Activated T-helper 17 cell treated with anti-CD3 and anti-CD28 coated beads, Interleukin-2, amount 50 U/mL, for 72 hours (primary cell): ENCODE data around the gene OFD1. TPM values are rescaled to one million over a fixed set of nuclear protein-coding genes. Genes with fewer than 3 reads are reported as not detected.
"Not testable (repeated sequence)": the region's sequence is repeated elsewhere in the genome, so short reads cannot be mapped to it uniquely, and the experiment has no call there.

ENCODE experiments used
- ATAC-seq: fragments of 150-1000 bp; cut with Tn5 transposase; replicated peaks from 2 replicates; pipeline ENCODE4 v1.10.0; 2021; ENCODE audit warnings: mild to moderate bottlenecking, moderate library complexity
- H3K27ac Mint-ChIP-seq: one replicate; pipeline ENCODE4 v1.8.0; 2022; ENCODE audit warnings: mixed read lengths
- H3K27me3 Mint-ChIP-seq: one replicate; pipeline ENCODE4 v1.8.0; 2022; ENCODE audit warnings: mixed read lengths
- H3K36me3 Mint-ChIP-seq: one replicate; pipeline ENCODE4 v1.8.0; 2022; ENCODE audit warnings: low read depth, mild to moderate bottlenecking, mixed read lengths
- H3K4me1 Mint-ChIP-seq: one replicate; pipeline ENCODE4 v1.8.0; 2022; ENCODE audit warnings: mixed read lengths
- H3K4me3 Mint-ChIP-seq: one replicate; pipeline ENCODE4 v1.8.0; 2022; ENCODE audit warnings: mild to moderate bottlenecking, mixed read lengths
- H3K9me3 Mint-ChIP-seq: one replicate; pipeline ENCODE4 v1.8.0; 2022; ENCODE audit warnings: mixed read lengths
- total RNA-seq, 2 donors: library from RNA; stranded (reverse); gene quantifications; one replicate each; pipeline ENCODE4 v1.2.3, GENCODE V29; 2022

Gene OFD1
- total RNA-seq, 2 donors from 2014 or later, result 27.8 to 61.7 TPM

DNA sequence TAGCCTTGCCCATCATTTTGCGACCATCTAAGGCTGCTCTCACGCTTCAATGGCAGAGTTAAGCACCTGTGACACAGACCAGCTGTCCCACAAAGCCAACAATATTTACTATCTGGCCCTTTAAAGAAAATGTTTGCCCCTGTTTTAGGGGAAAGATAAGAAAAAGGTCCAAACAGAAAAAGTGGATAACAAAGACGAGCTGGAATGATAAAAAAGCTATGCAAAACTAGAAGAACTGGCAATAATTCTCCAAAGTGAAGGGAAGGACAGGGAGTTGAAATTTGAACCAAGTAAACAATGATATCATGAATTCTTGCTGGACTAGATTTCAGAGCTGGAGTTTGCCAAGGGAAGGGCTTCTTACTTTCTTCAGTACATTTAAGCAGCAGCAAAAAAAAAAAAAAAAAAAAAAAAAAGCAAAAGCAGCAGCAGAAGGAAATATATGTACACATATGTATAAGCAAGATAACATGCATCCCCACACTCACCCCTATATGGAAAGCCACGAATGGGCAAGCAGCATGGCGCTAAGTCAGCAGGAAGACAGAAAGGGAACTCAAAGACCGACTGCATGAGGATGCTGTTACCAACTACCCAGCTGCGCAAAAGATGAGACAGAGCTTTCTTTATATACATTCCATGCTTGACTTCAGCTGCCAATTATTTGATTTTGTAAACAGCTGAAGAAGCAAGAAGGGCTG lies 12.6 kb upstream of the OFD1 start:
- ATAC-seq, result no peak
- Mint-ChIP-seq H3K27ac (no peak overlapping the region), H3K27me3 (no peaks in the 10 kb centered on the region), H3K4me3 (no peak overlapping the region), H3K4me1 (peaks cover 28% of the 10 kb centered on the region), H3K36me3 (peaks cover 90% of the 10 kb centered on the region), H3K9me3 (no peaks in the 10 kb centered on the region)

GRCh38 chrX:13724878-13725277 lies 9.7 kb upstream of the OFD1 start:
- H3K27me3 Mint-ChIP-seq, ATAC-seq, H3K9me3 Mint-ChIP-seq: not testable (repeated sequence)
- Mint-ChIP-seq H3K4me3 (peak overlapping the region; percentile 75), H3K27ac (peak overlapping the region; percentile 83), H3K4me1 (peaks cover 36% of the 10 kb centered on the region), H3K36me3 (peaks cover 91% of the 10 kb centered on the region)

DNA sequence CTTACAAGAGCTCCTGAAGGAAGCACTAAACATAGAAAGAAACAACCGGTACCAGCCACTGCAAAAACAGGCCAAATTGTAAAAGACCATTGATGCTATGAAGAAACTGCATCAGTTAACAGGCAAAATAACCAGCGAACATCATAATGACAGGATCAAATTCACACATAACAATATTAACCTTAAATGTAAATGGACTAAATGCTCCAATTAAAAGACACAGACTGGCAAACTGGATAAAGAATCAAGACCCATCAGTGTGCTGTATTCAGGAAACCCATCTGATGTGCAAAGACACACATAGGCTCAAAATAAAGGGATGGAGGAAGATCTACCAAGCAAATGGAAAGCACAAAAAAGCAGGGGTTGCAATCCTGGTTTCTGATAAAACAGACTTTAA lies 8.0 kb upstream of the OFD1 start:
- not testable (repeated sequence) for H3K9me3 Mint-ChIP-seq, ATAC-seq, H3K27me3 Mint-ChIP-seq
- Mint-ChIP-seq H3K4me3 (peak overlapping the region; percentile 75), H3K27ac (peak overlapping the region; percentile 83), H3K36me3 (peaks cover 91% of the 10 kb centered on the region), H3K4me1 (peaks cover 42% of the 10 kb centered on the region)

- peak overlapping the region; percentile 30 for H3K4me3 Mint-ChIP-seq
These were observed 4.0 kb upstream of the OFD1 start for GRCh38 chrX:13730523-13730922.

GRCh38 chrX:13732246-13733067 lies 2.1 kb upstream of the OFD1 start:
- Mint-ChIP-seq H3K4me3 (peak overlapping the region; percentile 99), H3K27me3 (no peaks in the 10 kb centered on the region), H3K36me3 (peaks cover 91% of the 10 kb centered on the region), H3K4me1 (peaks cover 25% of the 10 kb centered on the region), H3K27ac (peak overlapping the region; percentile 58), H3K9me3 (no peaks in the 10 kb centered on the region)
- no peak for ATAC-seq

More at GRCh38 chrX:13730523-13730922, 4.0 kb upstream of the OFD1 start:
- H3K27me3 Mint-ChIP-seq, H3K9me3 Mint-ChIP-seq, ATAC-seq, H3K27ac Mint-ChIP-seq: not testable (repeated sequence)
- Mint-ChIP-seq H3K36me3 (peaks cover 96% of the 10 kb centered on the region), H3K4me1 (peaks cover 44% of the 10 kb centered on the region)

GRCh38 chrX:13733506-13733905 lies 1.0 kb upstream of the OFD1 start:
- Mint-ChIP-seq H3K4me3 (peak overlapping the region; percentile 99), H3K9me3 (no peaks in the 10 kb centered on the region), H3K4me1 (peaks cover 22% of the 10 kb centered on the region), H3K36me3 (peaks cover 89% of the 10 kb centered on the region), H3K27me3 (no peaks in the 10 kb centered on the region), H3K27ac (peak overlapping the region; percentile 96)
- ATAC-seq, result no peak

GRCh38 chrX:13741695-13742094 lies 7.1 kb downstream of the OFD1 start:
- Mint-ChIP-seq H3K4me3 (peak overlapping the region; percentile 60), H3K27me3 (no peaks in the 10 kb centered on the region), H3K4me1 (peaks cover 11% of the 10 kb centered on the region), H3K27ac (peak overlapping the region; percentile 63), H3K36me3 (peaks cover 81% of the 10 kb centered on the region), H3K9me3 (no peaks in the 10 kb centered on the region)
- ATAC-seq, result no peak

DNA sequence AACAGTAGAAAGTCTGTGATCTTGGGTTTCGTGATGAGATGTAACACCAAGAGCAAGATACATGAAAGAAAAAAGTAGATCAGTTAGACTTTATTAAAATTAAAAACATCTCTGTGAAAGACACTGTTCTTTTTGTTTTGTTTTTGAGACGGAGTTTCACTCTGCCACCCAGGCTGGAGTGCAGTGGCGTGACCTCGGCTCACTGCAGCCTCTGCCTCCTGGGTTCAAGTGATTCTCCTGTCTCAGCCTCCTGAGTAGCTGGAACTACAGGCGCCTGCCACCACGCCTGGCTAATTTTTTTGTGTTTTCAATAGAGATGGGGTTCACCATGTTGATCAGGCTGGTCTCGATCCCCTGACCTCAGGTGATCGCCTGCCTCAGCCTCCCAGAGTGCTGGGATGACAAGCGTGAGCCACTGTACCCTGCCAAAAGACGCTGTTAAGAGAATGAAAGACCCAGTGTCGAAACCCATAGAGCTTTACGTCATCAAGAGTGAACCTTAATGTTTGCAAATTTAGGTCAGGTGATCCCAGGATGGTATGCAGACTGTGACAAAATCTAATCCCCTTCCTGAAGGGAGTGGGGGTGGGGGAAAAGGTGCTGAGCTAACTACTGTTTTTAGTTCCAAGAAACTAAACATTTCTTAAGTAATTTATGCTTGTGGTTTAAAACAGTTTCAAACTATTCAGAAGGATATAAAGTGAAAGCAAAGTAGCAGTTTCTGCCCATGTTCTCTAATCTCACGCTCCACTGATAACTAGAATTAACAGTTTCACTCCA lies 8.0 kb downstream of the OFD1 start:
- Mint-ChIP-seq H3K27ac (peak overlapping the region; percentile 63), H3K27me3 (no peaks in the 10 kb centered on the region), H3K9me3 (no peaks in the 10 kb centered on the region), H3K4me1 (peaks cover 11% of the 10 kb centered on the region), H3K4me3 (peak overlapping the region; percentile 60), H3K36me3 (peaks cover 81% of the 10 kb centered on the region)
- ATAC-seq, result peak; percentile 97

DNA sequence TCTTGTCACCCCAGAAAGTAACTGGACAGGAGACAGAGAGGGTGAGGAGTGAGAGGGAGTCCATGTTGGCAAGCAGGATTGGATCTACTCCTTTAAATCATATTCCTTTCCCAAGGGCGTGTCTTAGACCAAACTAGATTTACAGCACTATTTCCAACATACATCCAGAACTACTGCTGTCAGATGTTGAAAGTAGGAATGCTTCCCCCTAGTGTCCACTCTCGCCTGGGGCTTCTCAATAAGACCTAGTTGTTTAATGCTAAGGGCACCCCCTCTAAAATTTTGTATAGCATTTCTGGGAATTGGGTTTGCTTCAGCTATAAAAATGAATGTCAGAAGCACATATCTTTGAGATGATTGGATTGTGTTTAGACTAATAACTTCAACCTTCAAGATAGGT lies 13.3 kb downstream of the OFD1 start:
- H3K27me3 Mint-ChIP-seq, result no peaks in the 10 kb centered on the region
- no peak for ATAC-seq
- no peak overlapping the region for H3K27ac Mint-ChIP-seq

DNA sequence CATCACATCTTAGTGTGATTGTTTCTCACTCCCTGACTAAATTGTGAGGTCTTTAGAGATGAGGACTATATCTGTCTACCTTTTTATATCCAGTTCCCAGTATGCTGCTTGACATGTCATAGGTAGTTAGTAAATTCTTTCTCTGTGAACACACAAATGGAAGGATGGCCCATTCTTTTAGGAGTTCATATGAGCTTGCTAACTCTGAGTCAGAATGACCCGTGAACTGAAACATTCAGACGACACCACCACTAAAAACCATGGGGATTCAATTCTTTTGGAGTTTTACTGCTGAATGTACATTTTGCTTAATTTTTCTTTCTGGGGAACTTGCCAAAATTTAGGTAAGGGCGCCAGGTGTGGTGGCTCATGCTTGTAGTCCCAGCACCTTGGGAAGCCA lies 13.9 kb downstream of the OFD1 start:
- H3K4me1 Mint-ChIP-seq, result peaks cover 24% of the 10 kb centered on the region
- ATAC-seq, result no peak
- no peaks in the 10 kb centered on the region for H3K27me3 Mint-ChIP-seq

More for the DNA sequence above, 13.3 kb downstream of the OFD1 start:
- no peaks in the 10 kb centered on the region for H3K9me3 Mint-ChIP-seq
- peaks cover 96% of the 10 kb centered on the region for H3K36me3 Mint-ChIP-seq
- H3K4me1 Mint-ChIP-seq, result peaks cover 20% of the 10 kb centered on the region
- no peak overlapping the region for H3K4me3 Mint-ChIP-seq

GRCh38 chrX:13750204-13750603 lies 15.7 kb downstream of the OFD1 start:
- Mint-ChIP-seq H3K9me3 (no peaks in the 10 kb centered on the region), H3K27ac (peak overlapping the region; percentile 28), H3K36me3 (peaks cover 94% of the 10 kb centered on the region), H3K4me3 (peak overlapping the region; percentile 16), H3K27me3 (no peaks in the 10 kb centered on the region), H3K4me1 (peaks cover 24% of the 10 kb centered on the region)
- peak; percentile 66 for ATAC-seq

More for the DNA sequence above, 13.9 kb downstream of the OFD1 start:
- H3K9me3 Mint-ChIP-seq, result no peaks in the 10 kb centered on the region
- H3K27ac Mint-ChIP-seq, result no peak overlapping the region
- no peak overlapping the region for H3K4me3 Mint-ChIP-seq
- peaks cover 96% of the 10 kb centered on the region for H3K36me3 Mint-ChIP-seq

DNA sequence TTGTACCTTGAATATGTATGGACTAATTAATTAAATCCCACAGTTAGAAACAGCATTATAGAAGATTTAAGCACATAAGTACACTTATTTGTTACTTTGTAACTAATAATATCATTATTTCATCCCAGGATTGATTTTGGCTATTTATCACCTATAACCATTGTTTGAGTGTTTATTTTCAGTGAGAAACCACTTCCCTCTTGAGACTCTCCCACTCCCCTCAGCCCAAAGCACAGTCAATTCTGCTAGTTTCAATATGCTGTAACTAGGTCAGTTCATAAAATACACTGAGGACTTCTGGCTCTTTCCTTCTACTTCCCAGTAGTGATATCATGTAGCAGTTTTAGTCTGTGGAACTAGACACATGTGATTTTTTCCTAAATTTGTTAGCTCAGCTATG lies 16.3 kb downstream of the OFD1 start:
- Mint-ChIP-seq H3K4me1 (peaks cover 24% of the 10 kb centered on the region), H3K27ac (no peak overlapping the region), H3K36me3 (peaks cover 94% of the 10 kb centered on the region), H3K27me3 (no peaks in the 10 kb centered on the region), H3K9me3 (no peaks in the 10 kb centered on the region), H3K4me3 (peak overlapping the region; percentile 16)
- ATAC-seq, result peak; percentile 87

GRCh38 chrX:13752141-13752540 lies 17.6 kb downstream of the OFD1 start:
- Mint-ChIP-seq H3K27me3 (no peaks in the 10 kb centered on the region), H3K36me3 (peaks cover 94% of the 10 kb centered on the region), H3K4me1 (peaks cover 24% of the 10 kb centered on the region), H3K4me3 (peak overlapping the region; percentile 39), H3K9me3 (no peaks in the 10 kb centered on the region), H3K27ac (no peak overlapping the region)
- peak; percentile 26 for ATAC-seq

- Mint-ChIP-seq H3K27me3 (no peaks in the 10 kb centered on the region), H3K36me3 (peaks cover 94% of the 10 kb centered on the region), H3K4me1 (peaks cover 24% of the 10 kb centered on the region), H3K27ac (peak overlapping the region; percentile 51), H3K4me3 (peak overlapping the region; percentile 39), H3K9me3 (no peaks in the 10 kb centered on the region)
- ATAC-seq, result no peak
These were observed 18.1 kb downstream of the OFD1 start for GRCh38 chrX:13752646-13753045.
